Stromal cell of bone marrow (primary cell): Measurements from ENCODE around the gene AQP12A.
"Not testable (repeated sequence)": the region's sequence is repeated elsewhere in the genome, so short reads cannot be mapped to it uniquely, and the experiment has no call there.

Experiments used
- DNase-seq: peaks from one replicate; pipeline ENCODE4 v3.0.0-alpha.2; 2012; ENCODE audit warnings: low read depth

The AQP12A gene, protein sequence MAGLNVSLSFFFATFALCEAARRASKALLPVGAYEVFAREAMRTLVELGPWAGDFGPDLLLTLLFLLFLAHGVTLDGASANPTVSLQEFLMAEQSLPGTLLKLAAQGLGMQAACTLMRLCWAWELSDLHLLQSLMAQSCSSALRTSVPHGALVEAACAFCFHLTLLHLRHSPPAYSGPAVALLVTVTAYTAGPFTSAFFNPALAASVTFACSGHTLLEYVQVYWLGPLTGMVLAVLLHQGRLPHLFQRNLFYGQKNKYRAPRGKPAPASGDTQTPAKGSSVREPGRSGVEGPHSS

DNA sequence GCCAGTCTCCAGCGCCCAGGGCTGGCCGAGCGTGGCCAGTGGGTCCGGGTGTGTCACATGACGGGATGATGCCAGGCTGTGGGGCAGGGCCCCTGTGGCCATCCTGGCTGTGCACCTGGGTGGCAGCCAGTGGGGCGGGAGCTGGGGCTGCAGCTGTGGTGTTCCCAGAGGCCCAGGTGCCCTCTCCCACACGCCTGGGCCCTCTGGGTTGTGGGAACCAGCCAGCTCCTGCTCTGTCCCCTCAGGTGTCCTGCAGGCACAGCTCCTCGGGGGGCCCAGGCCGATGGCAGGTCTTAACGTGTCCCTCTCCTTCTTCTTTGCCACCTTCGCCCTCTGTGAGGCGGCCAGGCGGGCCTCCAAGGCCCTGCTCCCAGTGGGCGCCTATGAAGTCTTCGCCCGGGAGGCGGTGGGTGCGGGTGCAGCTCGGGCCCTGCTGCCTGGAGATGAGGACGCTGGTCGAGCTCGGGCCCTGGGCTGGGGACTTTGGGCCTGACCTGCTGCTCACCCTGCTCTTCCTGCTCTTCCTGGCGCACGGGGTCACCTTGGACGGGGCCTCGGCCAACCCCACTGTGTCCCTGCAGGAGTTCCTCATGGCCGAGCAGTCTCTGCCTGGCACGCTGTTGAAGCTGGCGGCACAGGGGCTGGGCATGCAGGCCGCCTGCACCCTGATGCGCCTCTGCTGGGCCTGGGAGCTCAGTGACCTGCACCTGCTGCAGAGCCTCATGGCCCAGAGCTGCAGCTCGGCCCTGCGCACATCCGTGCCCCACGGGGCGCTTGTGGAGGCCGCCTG, at the start of gene AQP12A:
AQP12A (plus strand) TSS at position 236 of the 790 bp plus-strand sequence; CDS start at position 284, 48 bp downstream.
- DNase-seq: not testable (repeated sequence)

DNA sequence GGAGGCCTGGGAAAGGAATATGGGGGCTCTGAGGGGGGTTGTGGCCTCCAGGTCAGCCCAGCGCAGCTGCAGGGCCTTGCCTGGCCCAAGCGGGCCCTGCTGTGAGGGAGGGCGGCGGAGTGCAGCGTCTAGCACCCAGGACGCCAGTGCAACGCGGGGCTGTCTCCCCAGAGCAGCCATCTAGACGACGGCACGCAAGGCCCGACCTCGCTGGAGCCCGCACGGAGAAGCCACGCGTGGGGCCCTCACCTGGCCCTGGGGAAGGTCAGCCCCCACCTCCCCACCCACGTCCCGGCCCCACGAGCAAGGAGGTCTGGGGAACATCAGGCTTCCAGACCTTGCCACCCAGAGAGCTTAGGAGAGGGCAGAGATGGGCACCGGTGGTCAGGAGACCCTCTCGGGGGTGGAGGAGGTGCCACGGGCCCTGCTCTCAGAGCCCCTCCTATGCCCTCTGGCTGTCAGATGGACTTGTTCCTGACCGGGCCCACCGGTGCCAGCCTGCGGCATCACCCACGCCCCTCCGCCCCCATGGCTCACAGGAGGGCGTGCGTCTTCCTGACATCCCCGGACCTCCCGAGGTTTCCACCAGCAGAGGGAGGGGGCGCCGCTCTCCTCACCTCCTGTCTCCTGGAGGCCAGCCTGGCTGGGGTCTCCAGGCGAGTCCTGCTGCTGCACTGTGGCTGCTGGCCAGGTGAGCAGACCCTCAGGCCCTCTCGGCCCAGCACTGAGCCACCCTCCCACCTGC, 49.4 kb upstream of the AQP12A start:
- DNase-seq: no peak

GRCh38 chr2:240642806-240643092, 48.9 kb upstream of the AQP12A start:
- no peak for DNase-seq

GRCh38 chr2:240643093-240643810, 48.4 kb upstream of the AQP12A start:
- DNase-seq: no peak

GRCh38 chr2:240643811-240644150, 47.9 kb upstream of the AQP12A start:
- no peak for DNase-seq

DNA sequence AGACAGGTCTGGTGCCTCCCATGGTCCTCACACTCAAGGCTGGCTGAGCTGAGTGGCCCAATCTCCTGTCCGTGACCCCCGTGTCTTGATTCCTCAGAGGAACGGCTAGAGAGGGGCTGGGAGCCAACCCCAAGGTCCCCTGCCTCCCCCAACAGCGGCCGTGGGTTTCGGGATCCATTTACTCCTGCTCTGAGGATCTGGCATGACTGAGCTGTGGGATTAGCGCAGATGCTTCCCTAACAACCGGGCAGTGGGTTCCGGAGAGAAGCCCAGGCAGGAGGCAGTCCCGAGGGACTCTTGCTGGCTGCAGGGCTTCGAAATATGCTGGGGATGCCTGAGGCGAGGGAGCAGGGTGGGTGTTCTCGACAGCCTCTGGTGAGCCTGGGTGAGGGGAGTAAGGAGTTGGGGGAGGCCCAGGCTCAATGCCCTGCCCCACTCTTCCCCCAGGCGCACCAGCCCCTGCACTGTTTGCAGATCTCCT, 47.5 kb upstream of the AQP12A start:
- no peak for DNase-seq

GRCh38 chr2:240644859-240645301, 46.8 kb upstream of the AQP12A start:
- DNase-seq: no peak

- no peak for DNase-seq
Observed at GRCh38 chr2:240645346-240645745, 46.3 kb upstream of the AQP12A start.

DNA sequence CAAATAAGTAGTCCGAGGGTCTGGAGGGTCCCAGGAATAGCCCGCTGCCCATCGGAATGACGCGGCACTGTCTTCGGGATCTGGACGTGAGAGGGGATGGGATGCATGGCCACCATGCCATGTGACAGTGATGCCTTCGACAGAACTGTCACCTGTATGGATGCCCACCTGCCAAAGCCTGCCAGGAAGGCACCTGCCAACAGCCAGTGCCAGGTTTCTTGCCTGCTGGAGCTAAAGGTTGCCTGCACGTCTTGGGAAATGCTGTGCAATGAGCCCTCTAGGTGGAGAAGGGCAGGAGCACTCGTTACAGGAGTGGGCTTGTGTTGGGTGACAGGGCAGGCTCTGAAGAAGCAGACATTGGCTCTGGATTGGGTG, 45.9 kb upstream of the AQP12A start:
- DNase-seq: no peak

GRCh38 chr2:240646176-240646899, 45.3 kb upstream of the AQP12A start:
- no peak for DNase-seq

DNA sequence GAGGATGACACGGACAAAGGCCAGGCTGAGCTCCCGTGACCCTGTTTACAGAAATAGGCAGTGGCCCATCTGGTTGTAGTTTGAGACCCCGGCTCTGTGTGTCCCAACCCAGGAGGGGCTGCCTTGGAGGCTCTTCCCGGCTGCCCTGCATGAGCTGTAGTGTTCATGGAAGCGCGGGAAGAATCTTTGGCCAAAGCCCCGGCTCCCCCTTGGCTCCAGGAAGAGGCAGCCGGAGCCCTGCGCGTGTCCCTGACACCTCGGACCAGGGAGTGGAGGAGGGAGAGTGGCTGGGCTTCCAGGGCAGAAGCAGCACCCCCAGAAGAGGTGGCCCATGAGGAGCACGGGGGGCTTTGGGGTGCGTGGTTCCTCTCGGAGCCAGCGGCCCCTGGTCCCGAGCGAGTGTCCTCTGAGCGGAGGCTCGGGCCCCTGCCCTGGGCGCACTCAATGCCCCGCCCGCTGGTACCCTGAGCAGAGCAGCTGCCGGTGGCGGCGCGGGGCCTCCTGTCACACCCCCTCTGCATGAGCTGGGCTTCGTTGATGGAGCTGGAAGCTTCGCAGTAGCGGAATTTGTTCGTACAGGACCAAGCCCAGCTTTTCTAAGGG, 44.7 kb upstream of the AQP12A start:
- no peak for DNase-seq

DNA sequence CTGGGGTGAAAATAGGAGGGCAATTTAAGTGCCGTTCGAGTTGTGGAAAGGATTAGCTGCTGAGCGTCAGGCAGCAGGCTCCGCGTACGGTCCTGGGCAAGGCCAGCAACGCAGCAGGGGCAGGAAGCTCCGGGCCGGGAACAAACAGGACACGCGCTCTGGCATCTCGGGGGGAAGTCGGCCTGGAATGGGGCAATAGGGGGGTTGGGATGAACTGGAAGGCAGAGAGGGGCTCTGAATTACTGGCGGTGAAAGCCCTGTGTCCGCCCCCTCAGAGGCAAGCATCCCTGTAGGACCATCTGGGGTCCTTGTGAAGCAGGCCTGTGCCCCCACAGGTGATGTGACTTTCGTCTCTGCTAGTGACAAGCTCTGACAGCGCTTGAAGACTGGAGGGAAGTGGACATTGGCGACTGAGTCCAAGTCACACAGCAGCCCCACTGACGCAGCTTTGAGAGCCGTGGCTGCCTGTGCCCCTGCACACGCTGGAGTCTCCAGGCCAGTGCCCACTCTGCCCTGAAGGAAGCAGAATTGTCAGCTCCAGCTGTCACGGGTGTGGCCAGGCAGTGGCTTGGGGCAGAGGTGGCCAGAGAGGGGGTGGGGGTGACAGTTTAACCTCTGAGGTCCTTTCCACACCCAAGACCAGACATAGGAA, 44.0 kb upstream of the AQP12A start:
- DNase-seq: no peak

DNA sequence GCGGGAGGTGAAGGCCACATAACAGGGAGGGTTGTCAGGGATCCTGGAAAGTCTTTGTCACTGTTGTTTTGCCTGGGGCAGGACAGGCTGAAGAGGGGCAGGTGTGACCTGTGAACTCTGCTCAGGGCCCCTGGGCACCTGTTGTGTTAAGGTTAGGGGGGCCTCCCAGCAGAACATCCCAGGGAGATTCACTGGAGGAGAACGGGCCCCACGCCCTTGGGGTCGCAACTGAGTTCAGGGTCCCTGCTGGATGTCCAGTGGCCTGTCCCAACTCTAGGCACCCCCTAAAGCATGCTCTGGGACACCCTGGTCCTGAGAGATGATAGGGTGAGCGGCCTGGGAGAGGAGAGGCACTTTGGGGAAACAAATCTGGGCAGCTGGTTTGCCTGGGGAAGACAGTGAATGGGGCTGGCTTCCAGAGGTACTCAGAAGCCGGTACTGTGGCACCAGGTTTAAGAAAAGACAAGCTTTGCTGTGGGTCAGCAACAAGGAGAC, 43.5 kb upstream of the AQP12A start:
- no peak for DNase-seq

- DNase-seq: no peak
Observed at GRCh38 chr2:240648650-240649275, 42.9 kb upstream of the AQP12A start.

- no peak for DNase-seq
Observed at GRCh38 chr2:240649331-240649730, 42.3 kb upstream of the AQP12A start.

DNA sequence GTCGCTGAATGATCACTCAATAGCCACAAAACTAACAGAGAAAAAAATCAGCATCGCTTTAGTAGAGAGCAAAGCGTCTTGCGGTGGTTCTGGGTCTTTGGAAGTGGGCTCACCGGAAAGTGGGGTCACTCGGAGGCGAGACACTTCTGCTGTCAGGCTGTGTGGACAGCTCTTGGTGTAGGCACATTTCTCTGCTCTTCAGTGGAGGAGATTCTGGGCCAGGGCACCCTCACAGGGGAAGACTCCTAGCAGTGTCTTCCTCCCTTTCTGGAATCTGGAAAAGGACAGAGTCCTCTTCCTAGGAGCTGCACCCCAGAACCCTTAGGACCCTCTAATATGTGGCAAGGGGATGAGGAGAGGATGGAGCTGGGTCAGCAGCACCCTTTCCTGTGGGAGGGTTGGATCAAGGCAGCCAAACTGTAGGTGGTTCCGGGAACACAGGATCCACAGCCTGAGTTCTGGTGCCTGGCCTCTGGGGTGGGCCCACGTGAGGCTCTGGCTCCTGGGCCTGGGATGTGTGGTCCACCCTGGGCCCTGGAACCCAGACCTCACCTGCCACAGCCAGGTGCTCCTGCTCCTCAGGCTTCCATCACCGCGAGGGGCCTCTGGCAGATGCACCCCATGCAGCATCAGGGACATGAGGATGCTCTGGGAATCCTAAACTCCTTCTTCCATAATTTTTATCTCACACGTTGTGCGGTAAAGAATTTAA, 41.3 kb upstream of the AQP12A start:
- DNase-seq: no peak

DNA sequence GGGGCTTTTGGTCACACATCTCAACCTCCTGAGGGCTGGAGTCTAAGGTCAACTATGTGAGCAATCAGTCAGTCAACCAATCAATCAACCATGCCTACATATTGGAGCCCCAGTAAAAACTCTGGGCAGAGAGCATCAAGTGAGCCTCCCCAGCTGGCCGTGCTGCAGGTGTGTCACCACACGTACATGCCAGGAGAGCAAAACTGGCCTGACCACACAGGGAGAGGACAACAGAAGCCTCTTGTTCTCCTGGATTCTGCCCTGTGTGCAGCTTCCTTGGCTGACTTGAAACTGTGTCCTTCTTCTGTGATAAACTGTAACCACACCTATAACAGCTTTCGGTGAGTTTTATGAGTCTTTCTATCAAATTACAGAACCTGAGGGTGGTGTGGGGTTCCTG, 40.5 kb upstream of the AQP12A start:
- DNase-seq: no peak

GRCh38 chr2:240655931-240656886, 35.5 kb upstream of the AQP12A start:
- DNase-seq: peak; percentile 13
